ENCODE results near the gene LRRFIP1. TPM values are rescaled to one million over a fixed set of nuclear protein-coding genes. Genes with fewer than 3 reads are reported as not detected.
A peak's percentile ranks its signal among the peaks of the same experiment; 100 is the strongest.

The LRRFIP1 gene
- total RNA-seq, 4 donors from 2014 or later, result 62.8 to 199 (median 121) TPM

- no peak for DNase-seq
- no peak overlapping the region for H3K4me3 ChIP-seq
These were observed 109.9 kb downstream of the LRRFIP1 start for GRCh38 chr2:237737196-237737865.

DNA sequence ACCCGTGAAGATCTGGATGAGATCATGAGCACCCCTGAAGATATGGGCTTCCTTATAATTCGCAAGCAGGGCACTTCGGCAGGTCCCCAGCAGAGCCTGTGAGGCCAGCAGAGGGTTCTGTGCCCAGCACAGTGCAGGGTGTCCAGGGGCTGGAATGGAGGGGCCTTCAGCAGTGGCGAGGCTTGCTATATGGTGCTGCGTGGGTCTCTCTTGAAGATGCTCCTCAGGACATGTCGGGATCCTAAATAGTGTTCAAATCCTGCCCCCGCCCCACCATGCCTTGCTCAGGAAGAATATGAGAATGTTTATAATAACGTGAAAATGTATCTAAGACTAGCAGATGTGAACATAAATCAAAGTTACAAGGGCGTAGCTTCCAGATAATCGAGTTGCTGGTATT, 110.9 kb downstream of the LRRFIP1 start:
- Histone ChIP-seq H3K4me3 (no peak overlapping the region), H3K36me3 (no peaks in the 10 kb centered on the region), H3K9me3 (no peaks in the 10 kb centered on the region), H3K27me3 (no peaks in the 10 kb centered on the region), H3K4me1 (peaks cover 13 to 26% of the 10 kb centered on the region in 2 donors), H3K27ac (peak overlapping the region; percentile 80 to 91)
- intact Hi-C loops (cut with DNase I; ENCODE audit: low total_unique reads), result no loop called here
- DNase-seq, result no peak
- TF ChIP-seq POLR2A (IDR thresholded peaks at IDR 0.05) (no peak), CTCF (IDR thresholded peaks at IDR 0.05) (no peak)

More at GRCh38 chr2:237737196-237737865, 109.9 kb downstream of the LRRFIP1 start:
- TF ChIP-seq POLR2A (IDR thresholded peaks at IDR 0.05) (no peak), CTCF (IDR thresholded peaks at IDR 0.05) (no peak)
- H3K27ac ChIP-seq, result peak overlapping the region; percentile 80 to 91
- no peaks in the 10 kb centered on the region for H3K9me3 ChIP-seq
- intact Hi-C loops (cut with DNase I; ENCODE audit: low total_unique reads), result no loop called here
- no peaks in the 10 kb centered on the region for H3K27me3 ChIP-seq
- H3K4me1 ChIP-seq, result peaks cover 13 to 26% of the 10 kb centered on the region in 2 donors
- H3K36me3 ChIP-seq, result no peaks in the 10 kb centered on the region

- intact Hi-C loops (cut with DNase I; ENCODE audit: low total_unique reads), result no loop called here
These were observed 111.7 kb downstream of the LRRFIP1 start for GRCh38 chr2:237739101-237739500.

GRCh38 chr2:237742191-237742590, 114.8 kb downstream of the LRRFIP1 start:
- H3K27ac ChIP-seq, result peak overlapping the region; percentile 80 to 91
- TF ChIP-seq POLR2A (IDR thresholded peaks at IDR 0.05) (no peak), CTCF (IDR thresholded peaks at IDR 0.05) (no peak)
- H3K27me3 ChIP-seq, result no peaks in the 10 kb centered on the region
- H3K4me3 ChIP-seq, result no peak overlapping the region
- intact Hi-C loops (cut with DNase I; ENCODE audit: low total_unique reads), result loop anchor here (10.0 kb wide), 1 partner anchor 227 kb away; no protein-coding TSS in a partner anchor
- H3K9me3 ChIP-seq, result no peaks in the 10 kb centered on the region
- DNase-seq, result no peak
- H3K4me1 ChIP-seq, result peaks cover 13 to 40% of the 10 kb centered on the region in 2 donors
- H3K36me3 ChIP-seq, result no peaks in the 10 kb centered on the region

More at GRCh38 chr2:237739101-237739500, 111.7 kb downstream of the LRRFIP1 start:
- Histone ChIP-seq H3K4me3 (peak overlapping the region in 1 of 2 donors; percentile 2), H3K27ac (peak overlapping the region; percentile 80 to 91), H3K36me3 (no peaks in the 10 kb centered on the region), H3K9me3 (no peaks in the 10 kb centered on the region), H3K4me1 (peaks cover 13 to 32% of the 10 kb centered on the region in 2 donors), H3K27me3 (no peaks in the 10 kb centered on the region)
- TF ChIP-seq POLR2A (IDR thresholded peaks at IDR 0.05) (peak; percentile 57 to 58), CTCF (IDR thresholded peaks at IDR 0.05) (no peak)
- peak; percentile 79 for DNase-seq

- no peaks in the 10 kb centered on the region for H3K36me3 ChIP-seq
- H3K9me3 ChIP-seq, result no peaks in the 10 kb centered on the region
- intact Hi-C loops (cut with DNase I; ENCODE audit: low total_unique reads), result loop anchor here (10.0 kb wide), 1 partner anchor 228 kb away; no protein-coding TSS in a partner anchor
- no peaks in the 10 kb centered on the region for H3K27me3 ChIP-seq
- no peak for TF ChIP-seq POLR2A (IDR thresholded peaks at IDR 0.05)
- no peak for TF ChIP-seq CTCF (IDR thresholded peaks at IDR 0.05)
- peak overlapping the region; percentile 80 to 91 for H3K27ac ChIP-seq
- H3K4me1 ChIP-seq, result peaks cover 13 to 39% of the 10 kb centered on the region in 2 donors
- H3K4me3 ChIP-seq, result no peak overlapping the region
- DNase-seq, result no peak
These were observed 115.2 kb downstream of the LRRFIP1 start for GRCh38 chr2:237742614-237743013.

Data from uterus (tissue), 4 donors.